ENCODE results near the gene TTC3. TPM values are rescaled to one million over a fixed set of nuclear protein-coding genes. Genes with fewer than 3 reads are reported as not detected.

Gene TTC3
- total and polyA plus RNA-seq, 2 donors (not counting 1 experiment from before 2014, with no cell fraction given): 42.0 to 163 TPM

- intact Hi-C loops (cut with micrococcal nuclease): no loop called here
- TF ChIP-seq EZH2 (IDR thresholded peaks at IDR 0.05; ENCODE audit: borderline replicate concordance, insufficient read depth, low read depth, low read length, poor library complexity, severe bottlenecking): no peak
- no peak for TF ChIP-seq CTCF (IDR thresholded peaks at IDR 0.05)
- ChIA-PET POLR2A (no interaction called here), CTCF (no interaction called here)
- Histone ChIP-seq H3K27me3 (replicated peaks in 1 of 4; ENCODE audit: control extremely low read depth in 1 of 4, control insufficient read depth in 3 of 4, insufficient read depth in 4 of 4, low read length in 3 of 4) (no peaks in the 10 kb centered on the region), H3K4me3 (ENCODE audit: control extremely low read depth in 1 of 5, extremely low read depth in 1 of 5, insufficient read depth in 1 of 5, low read depth in 2 of 5, low read length in 4 of 5) (no peak overlapping the region), H4K20me1 (ENCODE audit: control insufficient read depth, insufficient read depth, low read length, poor library complexity, severe bottlenecking) (no peaks in the 10 kb centered on the region), H3K27ac (ENCODE audit: low read length in 2 of 2) (no peak overlapping the region), H3K4me2 (replicated peaks; ENCODE audit: low read depth, low read length, poor library complexity, severe bottlenecking) (no peak overlapping the region), H2AFZ (ENCODE audit: insufficient read depth, low read depth, low read length, poor library complexity, severe bottlenecking) (no peak overlapping the region), H3K4me1 (ENCODE audit: control insufficient read depth in 2 of 2, insufficient read depth in 2 of 2, low read length in 2 of 2) (no peaks in the 10 kb centered on the region), H3K79me2 (ENCODE audit: control insufficient read depth, insufficient read depth, low read length) (no peaks in the 10 kb centered on the region), H3K36me3 (replicated peaks in 1 of 2; ENCODE audit: control extremely low read depth in 1 of 2, control insufficient read depth in 1 of 2, extremely low read depth in 1 of 2, insufficient read depth in 2 of 2, low read length in 1 of 2) (peaks cover 2 to 7% of the 10 kb centered on the region in 2 experiments), H3K9ac (ENCODE audit: low read length) (no peak overlapping the region), H3K9me3 (ENCODE audit: control extremely low read depth in 1 of 3, control insufficient read depth in 2 of 3, insufficient read depth in 1 of 3, low read length in 2 of 3) (no peaks in the 10 kb centered on the region)
- DNase-seq: no peak
- no peak overlapping the region for H3K4me3 Mint-ChIP-seq
- no peaks in the 10 kb centered on the region for H3K9me3 Mint-ChIP-seq (ENCODE audit: insufficient read depth)
- ATAC-seq (ENCODE audit: low read depth): no peak
- peak overlapping the region; percentile 27 for H3K27ac Mint-ChIP-seq
- H3K27me3 Mint-ChIP-seq: no peaks in the 10 kb centered on the region
- no CpG with 5 or more reads among the region's 1 CpG for WGBS (ENCODE audit: insufficient coverage)
- no peaks in the 10 kb centered on the region for H3K4me1 Mint-ChIP-seq
Observed at GRCh38 chr21:37118187-37118826, 45.3 kb downstream of the TTC3 start.

GRCh38 chr21:37119421-37120218 lies 46.6 kb downstream of the TTC3 start:
- Histone ChIP-seq H3K9me3 (ENCODE audit: control extremely low read depth in 1 of 3, control insufficient read depth in 2 of 3, insufficient read depth in 1 of 3, low read length in 2 of 3) (no peaks in the 10 kb centered on the region), H3K27ac (ENCODE audit: low read length in 2 of 2) (no peak overlapping the region), H2AFZ (ENCODE audit: insufficient read depth, low read depth, low read length, poor library complexity, severe bottlenecking) (no peak overlapping the region), H3K36me3 (replicated peaks in 1 of 2; ENCODE audit: control extremely low read depth in 1 of 2, control insufficient read depth in 1 of 2, extremely low read depth in 1 of 2, insufficient read depth in 2 of 2, low read length in 1 of 2) (peaks cover 2 to 12% of the 10 kb centered on the region in 2 experiments), H4K20me1 (ENCODE audit: control insufficient read depth, insufficient read depth, low read length, poor library complexity, severe bottlenecking) (no peaks in the 10 kb centered on the region), H3K27me3 (replicated peaks in 1 of 4; ENCODE audit: control extremely low read depth in 1 of 4, control insufficient read depth in 3 of 4, insufficient read depth in 4 of 4, low read length in 3 of 4) (no peaks in the 10 kb centered on the region), H3K4me3 (ENCODE audit: control extremely low read depth in 1 of 5, extremely low read depth in 1 of 5, insufficient read depth in 1 of 5, low read depth in 2 of 5, low read length in 4 of 5) (no peak overlapping the region), H3K9ac (ENCODE audit: low read length) (no peak overlapping the region), H3K4me1 (ENCODE audit: control insufficient read depth in 2 of 2, insufficient read depth in 2 of 2, low read length in 2 of 2) (no peaks in the 10 kb centered on the region), H3K79me2 (ENCODE audit: control insufficient read depth, insufficient read depth, low read length) (no peaks in the 10 kb centered on the region), H3K4me2 (replicated peaks; ENCODE audit: low read depth, low read length, poor library complexity, severe bottlenecking) (no peak overlapping the region)
- intact Hi-C loops (cut with micrococcal nuclease): no loop called here
- Mint-ChIP-seq H3K27me3 (no peaks in the 10 kb centered on the region), H3K27ac (no peak overlapping the region), H3K4me1 (no peaks in the 10 kb centered on the region), H3K9me3 (ENCODE audit: insufficient read depth) (no peaks in the 10 kb centered on the region), H3K4me3 (no peak overlapping the region)
- DNase-seq: no peak
- POLR2A ChIA-PET: no interaction called here
- no peak for ATAC-seq (ENCODE audit: low read depth)
- TF ChIP-seq EZH2 (IDR thresholded peaks at IDR 0.05; ENCODE audit: borderline replicate concordance, insufficient read depth, low read depth, low read length, poor library complexity, severe bottlenecking) (no peak), CTCF (IDR thresholded peaks at IDR 0.05) (no peak)
- WGBS (ENCODE audit: insufficient coverage): 93% methylated on average over 4 of the region's 6 CpGs
- CTCF ChIA-PET: no interaction called here

All from B cell (primary cell).